ENCODE data around the gene LSM7.

Gene LSM7

DNA sequence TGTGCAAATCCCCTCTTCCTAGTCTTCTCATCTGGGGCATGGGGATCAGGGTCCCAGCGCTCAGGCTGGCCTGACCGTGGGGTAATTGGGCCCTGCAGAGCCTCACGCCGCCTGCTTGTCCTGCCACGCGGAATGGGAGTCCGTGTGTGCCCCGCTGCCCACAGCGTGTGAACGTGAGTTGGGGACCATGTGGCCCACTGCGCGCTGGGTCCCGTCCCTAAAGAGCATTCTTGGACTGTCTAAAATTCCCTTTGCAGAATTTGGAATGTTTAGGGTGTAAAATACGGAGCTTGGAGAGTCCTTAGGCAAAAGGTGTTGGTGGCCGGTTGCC, 34.5 kb upstream of the LSM7 start:
- Histone ChIP-seq H3K4me3 (replicated peaks; ENCODE audit: insufficient read depth, low read length) (no peak overlapping the region), H3K27ac (replicated peaks) (no peak overlapping the region), H3K27me3 (ENCODE audit: insufficient read depth, poor library complexity, severe bottlenecking) (peaks cover 22% of the 10 kb centered on the region)
- DNase-seq (ENCODE audit: low read depth in 1 of 2, low spot score in 1 of 2) = no peak
- no peak for TF ChIP-seq POLR2AphosphoS5 (IDR thresholded peaks at IDR 0.05; ENCODE audit: low read depth)
- no peak for TF ChIP-seq GABPA (IDR thresholded peaks at IDR 0.05; ENCODE audit: low read depth)
- TF ChIP-seq SPI1 (IDR thresholded peaks at IDR 0.05; ENCODE audit: borderline replicate concordance, low read depth) = no peak
- TF ChIP-seq, protein P1, sequence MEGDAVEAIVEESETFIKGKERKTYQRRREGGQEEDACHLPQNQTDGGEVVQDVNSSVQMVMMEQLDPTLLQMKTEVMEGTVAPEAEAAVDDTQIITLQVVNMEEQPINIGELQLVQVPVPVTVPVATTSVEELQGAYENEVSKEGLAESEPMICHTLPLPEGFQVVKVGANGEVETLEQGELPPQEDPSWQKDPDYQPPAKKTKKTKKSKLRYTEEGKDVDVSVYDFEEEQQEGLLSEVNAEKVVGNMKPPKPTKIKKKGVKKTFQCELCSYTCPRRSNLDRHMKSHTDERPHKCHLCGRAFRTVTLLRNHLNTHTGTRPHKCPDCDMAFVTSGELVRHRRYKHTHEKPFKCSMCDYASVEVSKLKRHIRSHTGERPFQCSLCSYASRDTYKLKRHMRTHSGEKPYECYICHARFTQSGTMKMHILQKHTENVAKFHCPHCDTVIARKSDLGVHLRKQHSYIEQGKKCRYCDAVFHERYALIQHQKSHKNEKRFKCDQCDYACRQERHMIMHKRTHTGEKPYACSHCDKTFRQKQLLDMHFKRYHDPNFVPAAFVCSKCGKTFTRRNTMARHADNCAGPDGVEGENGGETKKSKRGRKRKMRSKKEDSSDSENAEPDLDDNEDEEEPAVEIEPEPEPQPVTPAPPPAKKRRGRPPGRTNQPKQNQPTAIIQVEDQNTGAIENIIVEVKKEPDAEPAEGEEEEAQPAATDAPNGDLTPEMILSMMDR (IDR thresholded peaks at IDR 0.05; ENCODE audit: insufficient read depth, low read length) = no peak
- TF ChIP-seq, protein P2, sequence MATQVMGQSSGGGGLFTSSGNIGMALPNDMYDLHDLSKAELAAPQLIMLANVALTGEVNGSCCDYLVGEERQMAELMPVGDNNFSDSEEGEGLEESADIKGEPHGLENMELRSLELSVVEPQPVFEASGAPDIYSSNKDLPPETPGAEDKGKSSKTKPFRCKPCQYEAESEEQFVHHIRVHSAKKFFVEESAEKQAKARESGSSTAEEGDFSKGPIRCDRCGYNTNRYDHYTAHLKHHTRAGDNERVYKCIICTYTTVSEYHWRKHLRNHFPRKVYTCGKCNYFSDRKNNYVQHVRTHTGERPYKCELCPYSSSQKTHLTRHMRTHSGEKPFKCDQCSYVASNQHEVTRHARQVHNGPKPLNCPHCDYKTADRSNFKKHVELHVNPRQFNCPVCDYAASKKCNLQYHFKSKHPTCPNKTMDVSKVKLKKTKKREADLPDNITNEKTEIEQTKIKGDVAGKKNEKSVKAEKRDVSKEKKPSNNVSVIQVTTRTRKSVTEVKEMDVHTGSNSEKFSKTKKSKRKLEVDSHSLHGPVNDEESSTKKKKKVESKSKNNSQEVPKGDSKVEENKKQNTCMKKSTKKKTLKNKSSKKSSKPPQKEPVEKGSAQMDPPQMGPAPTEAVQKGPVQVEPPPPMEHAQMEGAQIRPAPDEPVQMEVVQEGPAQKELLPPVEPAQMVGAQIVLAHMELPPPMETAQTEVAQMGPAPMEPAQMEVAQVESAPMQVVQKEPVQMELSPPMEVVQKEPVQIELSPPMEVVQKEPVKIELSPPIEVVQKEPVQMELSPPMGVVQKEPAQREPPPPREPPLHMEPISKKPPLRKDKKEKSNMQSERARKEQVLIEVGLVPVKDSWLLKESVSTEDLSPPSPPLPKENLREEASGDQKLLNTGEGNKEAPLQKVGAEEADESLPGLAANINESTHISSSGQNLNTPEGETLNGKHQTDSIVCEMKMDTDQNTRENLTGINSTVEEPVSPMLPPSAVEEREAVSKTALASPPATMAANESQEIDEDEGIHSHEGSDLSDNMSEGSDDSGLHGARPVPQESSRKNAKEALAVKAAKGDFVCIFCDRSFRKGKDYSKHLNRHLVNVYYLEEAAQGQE (IDR thresholded peaks at IDR 0.05; ENCODE audit: insufficient replicate concordance, low read depth) = no peak

DNA sequence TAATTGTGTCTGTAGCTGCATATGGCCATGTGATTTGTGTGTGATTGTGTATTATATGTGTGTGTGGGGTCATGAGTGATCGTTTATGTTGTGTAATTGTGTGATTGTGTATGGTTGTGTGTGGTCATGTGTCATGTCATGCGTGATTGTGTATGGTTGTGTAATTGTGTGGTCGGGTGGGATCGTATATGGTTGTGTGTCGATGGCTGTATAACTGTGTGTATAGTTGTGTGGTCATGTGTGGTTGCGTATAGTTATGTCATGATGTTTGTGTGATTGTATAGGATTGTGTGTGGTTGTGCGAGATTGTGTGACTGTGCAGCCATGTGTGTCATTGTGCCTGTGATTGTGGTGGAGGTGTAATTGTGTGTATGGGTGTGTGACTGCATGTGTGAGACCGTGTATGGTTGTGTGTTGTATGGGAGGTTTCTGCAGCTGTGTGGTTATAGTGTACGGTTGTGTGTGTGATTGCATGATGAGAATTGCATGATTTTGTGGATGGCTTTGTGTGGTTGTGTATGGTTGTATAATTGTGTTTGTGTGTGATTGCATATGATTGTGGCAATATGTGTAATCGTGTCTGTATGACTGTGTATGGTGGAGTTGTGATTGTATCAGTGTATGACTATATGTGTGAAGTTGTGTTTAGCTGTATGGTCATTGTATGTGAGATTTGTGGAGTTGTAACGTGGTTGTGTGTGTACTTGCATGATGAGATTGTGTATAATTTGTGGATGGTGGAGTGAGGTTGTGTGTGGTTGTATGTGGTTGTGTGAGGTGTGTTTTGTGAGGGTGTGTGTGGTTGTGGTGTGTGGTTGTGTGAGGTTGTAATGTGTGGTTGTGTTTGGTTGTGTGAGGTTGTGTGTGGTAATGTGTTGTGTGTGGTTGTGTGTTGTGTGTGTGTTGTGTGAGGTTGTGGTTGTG, 33.9 kb upstream of the LSM7 start:
- no peak for TF ChIP-seq GABPA (IDR thresholded peaks at IDR 0.05; ENCODE audit: low read depth)
- TF ChIP-seq, protein P1 (IDR thresholded peaks at IDR 0.05; ENCODE audit: insufficient read depth, low read length) = no peak
- no peak for TF ChIP-seq POLR2AphosphoS5 (IDR thresholded peaks at IDR 0.05; ENCODE audit: low read depth)
- TF ChIP-seq SPI1 (IDR thresholded peaks at IDR 0.05; ENCODE audit: borderline replicate concordance, low read depth) = no peak
- TF ChIP-seq, protein P2 (IDR thresholded peaks at IDR 0.05; ENCODE audit: insufficient replicate concordance, low read depth) = no peak
- Histone ChIP-seq H3K4me3 (replicated peaks; ENCODE audit: insufficient read depth, low read length) (no peak overlapping the region), H3K27ac (replicated peaks) (no peak overlapping the region), H3K27me3 (ENCODE audit: insufficient read depth, poor library complexity, severe bottlenecking) (peaks cover 22% of the 10 kb centered on the region)
- no peak for DNase-seq (ENCODE audit: low read depth in 1 of 2, low spot score in 1 of 2)

DNA sequence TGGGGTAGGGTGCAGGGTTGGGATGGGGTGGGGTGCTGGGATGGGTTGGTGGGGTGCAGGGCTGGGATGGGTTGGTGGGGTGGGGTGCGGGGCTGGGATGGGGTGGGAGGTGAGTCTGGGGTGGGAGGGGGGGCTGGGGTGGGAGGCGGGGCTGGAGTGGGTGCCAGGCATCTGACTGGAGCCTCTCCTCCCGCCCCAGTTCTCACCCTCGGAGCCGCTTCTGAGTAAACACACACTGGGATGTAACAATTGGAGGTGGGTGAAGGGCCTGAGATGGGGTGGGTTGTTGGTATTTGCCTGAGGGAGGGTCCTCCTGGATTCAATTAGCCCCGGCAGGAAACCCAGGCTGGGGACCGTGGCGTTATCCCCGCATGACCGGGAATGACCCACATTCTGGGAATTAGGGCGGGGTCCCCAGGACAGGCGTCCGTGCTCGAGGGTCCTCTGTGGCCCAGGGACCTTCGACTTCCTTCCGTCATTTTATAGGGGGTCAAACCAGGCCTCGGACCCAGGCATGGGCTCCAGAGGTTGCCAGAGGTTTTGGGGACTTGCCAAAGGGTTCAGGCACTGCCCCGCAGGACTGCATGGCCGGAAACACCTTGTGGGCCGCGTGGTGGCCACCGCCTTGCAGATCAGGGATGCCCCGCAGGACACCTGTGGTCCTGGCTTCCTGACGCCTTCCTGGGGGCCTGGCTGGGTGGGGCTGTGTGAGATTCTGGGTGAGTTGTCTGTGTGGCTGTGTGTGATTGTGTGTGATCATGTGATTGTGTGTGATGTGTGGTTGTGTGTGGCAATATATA, 33.1 kb upstream of the LSM7 start:
- Histone ChIP-seq H3K27ac (replicated peaks) (no peak overlapping the region), H3K4me3 (replicated peaks; ENCODE audit: insufficient read depth, low read length) (no peak overlapping the region), H3K27me3 (ENCODE audit: insufficient read depth, poor library complexity, severe bottlenecking) (peaks cover 22% of the 10 kb centered on the region)
- TF ChIP-seq, protein P2 (IDR thresholded peaks at IDR 0.05; ENCODE audit: insufficient replicate concordance, low read depth) = no peak
- TF ChIP-seq SPI1 (IDR thresholded peaks at IDR 0.05; ENCODE audit: borderline replicate concordance, low read depth) (no peak), GABPA (IDR thresholded peaks at IDR 0.05; ENCODE audit: low read depth) (no peak), POLR2AphosphoS5 (IDR thresholded peaks at IDR 0.05; ENCODE audit: low read depth) (no peak)
- TF ChIP-seq, protein P1 (IDR thresholded peaks at IDR 0.05; ENCODE audit: insufficient read depth, low read length) = no peak
- no peak for DNase-seq (ENCODE audit: low read depth in 1 of 2, low spot score in 1 of 2)

Measured in HL-60 (cell line).